Measurements from ENCODE around the gene ZNF771.
"Not testable (repeated sequence)": the region's sequence is repeated elsewhere in the genome, so short reads cannot be mapped to it uniquely, and the experiment has no call there.

Gene ZNF771

DNA sequence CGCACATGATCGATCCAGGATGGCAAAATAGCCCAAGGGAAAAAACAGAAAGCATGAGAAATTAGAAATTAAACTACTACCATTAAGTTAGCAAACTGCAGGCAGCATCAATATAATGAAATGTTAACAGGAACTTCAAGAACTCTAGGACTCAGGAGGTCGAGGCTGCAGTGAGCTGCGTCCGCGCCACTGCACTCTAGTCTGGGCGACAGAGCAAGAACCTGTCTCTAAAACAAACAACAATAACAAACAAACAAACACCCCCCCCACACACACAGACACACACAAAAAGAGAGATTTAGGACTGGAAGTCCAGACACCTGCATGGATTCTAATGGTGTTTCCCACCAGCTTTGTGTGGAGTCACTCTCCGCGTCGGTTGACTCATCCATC lies 38.8 kb downstream of the ZNF771 start:
- peak overlapping the region; percentile 84 for H3K4me3 ChIP-seq (ENCODE audit: low read length)
- TF ChIP-seq, protein P1, sequence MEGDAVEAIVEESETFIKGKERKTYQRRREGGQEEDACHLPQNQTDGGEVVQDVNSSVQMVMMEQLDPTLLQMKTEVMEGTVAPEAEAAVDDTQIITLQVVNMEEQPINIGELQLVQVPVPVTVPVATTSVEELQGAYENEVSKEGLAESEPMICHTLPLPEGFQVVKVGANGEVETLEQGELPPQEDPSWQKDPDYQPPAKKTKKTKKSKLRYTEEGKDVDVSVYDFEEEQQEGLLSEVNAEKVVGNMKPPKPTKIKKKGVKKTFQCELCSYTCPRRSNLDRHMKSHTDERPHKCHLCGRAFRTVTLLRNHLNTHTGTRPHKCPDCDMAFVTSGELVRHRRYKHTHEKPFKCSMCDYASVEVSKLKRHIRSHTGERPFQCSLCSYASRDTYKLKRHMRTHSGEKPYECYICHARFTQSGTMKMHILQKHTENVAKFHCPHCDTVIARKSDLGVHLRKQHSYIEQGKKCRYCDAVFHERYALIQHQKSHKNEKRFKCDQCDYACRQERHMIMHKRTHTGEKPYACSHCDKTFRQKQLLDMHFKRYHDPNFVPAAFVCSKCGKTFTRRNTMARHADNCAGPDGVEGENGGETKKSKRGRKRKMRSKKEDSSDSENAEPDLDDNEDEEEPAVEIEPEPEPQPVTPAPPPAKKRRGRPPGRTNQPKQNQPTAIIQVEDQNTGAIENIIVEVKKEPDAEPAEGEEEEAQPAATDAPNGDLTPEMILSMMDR (conservative IDR thresholded peaks at IDR 0.05; ENCODE audit: low read length), result no peak

DNA sequence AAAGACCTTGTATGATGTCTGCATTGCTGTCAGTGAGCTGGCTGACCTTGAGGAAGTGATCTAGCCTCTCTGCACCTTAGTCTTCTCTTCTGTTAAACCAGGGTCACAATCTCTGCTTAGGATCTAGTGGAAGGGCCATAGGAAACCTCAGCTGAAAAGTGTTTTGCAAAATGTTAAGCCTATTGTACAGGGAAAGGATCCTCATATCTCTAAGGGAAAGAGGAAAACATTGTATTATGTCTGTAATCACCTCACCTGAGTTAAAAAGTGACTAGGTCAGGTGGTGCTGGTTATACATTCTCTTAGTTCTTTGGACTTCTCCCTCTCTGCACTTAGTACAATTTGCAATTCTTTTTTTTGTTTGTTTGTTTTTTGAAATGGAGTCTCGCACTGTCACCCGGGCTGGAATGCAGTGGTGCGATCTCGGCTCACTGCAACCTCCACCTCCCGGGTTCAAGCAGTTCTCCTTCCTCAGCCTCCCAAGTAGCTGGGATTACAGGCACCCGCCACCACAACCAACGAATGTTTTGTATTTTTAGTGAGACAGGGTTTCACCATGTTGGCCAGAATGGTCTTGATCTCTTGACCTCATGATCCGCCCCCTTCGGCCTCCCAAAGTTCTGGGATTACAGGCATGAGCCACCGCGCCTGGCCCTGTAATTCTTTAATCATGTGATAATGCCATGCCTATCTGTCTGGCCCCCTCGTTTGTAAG lies 40.3 kb downstream of the ZNF771 start:
- no peak overlapping the region for H3K4me3 ChIP-seq (ENCODE audit: low read length)
- TF ChIP-seq, protein P1 (conservative IDR thresholded peaks at IDR 0.05; ENCODE audit: low read length), result no peak
- no peak for DNase-seq (ENCODE audit: low read depth)

More for the DNA sequence above, 38.8 kb downstream of the ZNF771 start:
- DNase-seq (ENCODE audit: low read depth), result no peak

DNA sequence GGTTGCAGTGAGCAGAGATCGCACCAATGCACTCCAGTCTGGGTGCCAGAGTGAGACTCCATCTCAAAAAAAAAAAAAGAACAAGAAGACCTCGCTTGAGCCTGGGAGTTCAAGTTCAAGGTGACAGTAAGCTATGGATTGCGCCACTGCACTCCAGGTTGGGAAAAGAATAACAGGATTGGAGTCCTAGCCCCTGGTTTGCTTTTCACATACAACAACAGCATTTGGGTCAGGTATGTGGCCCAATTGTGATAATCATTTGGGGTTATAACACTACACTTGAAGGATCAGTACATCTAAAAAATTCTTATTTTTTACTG lies 41.7 kb downstream of the ZNF771 start:
- H3K4me3 ChIP-seq (ENCODE audit: low read length), result no peak overlapping the region
- TF ChIP-seq, protein P1 (conservative IDR thresholded peaks at IDR 0.05; ENCODE audit: low read length), result no peak
- no peak for DNase-seq (ENCODE audit: low read depth)

DNA sequence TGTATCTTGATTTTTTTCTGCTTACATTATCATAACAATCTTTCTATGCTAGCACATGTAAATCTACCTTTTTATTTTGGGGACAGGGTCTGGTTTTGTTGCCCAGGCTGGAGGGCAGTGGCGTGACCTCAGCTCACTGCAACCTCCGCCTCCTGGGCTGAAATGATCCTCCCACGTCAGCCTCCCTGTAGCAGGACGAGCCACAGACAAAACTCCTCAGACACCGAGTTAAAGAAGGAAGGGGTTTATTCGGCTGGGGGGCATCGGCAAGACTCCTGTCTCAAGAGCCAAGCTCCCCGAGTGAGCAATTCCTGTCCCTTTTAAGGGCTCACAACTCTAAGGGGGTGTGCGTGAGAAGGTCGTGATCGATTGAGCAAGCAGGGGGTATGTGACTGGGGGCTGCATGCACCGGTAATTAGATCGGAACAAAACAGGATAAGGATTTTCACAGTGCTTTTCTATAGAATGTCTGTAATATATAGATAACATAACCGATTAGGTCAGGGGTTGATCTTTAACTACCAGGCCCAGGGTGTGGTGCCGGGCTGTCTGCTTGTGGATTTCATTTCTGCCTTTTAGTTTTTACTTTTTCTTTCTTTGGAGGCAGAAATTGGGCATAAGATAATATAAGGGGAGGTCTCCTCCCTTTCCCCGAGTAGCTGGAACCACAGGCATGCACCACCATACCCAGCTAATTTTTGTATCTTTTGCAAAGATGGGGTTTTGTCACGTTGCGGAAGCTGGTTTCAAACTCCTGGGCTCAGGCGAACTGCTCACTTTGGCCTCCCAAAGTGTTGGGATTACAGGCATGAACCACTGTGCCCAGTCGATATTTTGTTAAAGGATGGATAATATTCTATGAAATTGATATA lies 45.5 kb downstream of the ZNF771 start:
- DNase-seq (ENCODE audit: low read depth); H3K4me3 ChIP-seq (ENCODE audit: low read length): not testable (repeated sequence)

DNA sequence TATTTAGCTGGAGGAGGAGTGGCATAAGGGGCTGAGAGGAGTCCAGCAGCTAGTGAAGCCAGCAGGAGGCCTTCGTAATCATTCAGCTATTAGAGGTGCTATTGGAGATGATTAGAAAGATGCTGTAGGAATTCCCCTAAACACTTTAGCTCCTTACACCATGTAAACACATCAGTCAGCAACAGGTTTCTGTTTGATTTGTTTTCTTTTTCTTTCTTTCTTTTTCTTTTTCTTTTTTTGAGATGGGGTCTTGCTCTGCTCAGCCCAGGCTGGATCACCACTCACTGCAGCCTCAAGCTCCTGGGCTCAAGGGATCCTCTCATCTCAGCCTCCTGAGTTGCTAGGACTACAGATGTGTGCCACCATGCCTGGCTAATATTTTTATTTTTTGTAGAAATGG lies 48.9 kb downstream of the ZNF771 start:
- TF ChIP-seq, protein P1 (conservative IDR thresholded peaks at IDR 0.05; ENCODE audit: low read length), result no peak
- no peak overlapping the region for H3K4me3 ChIP-seq (ENCODE audit: low read length)
- no peak for DNase-seq (ENCODE audit: low read depth)

DNA sequence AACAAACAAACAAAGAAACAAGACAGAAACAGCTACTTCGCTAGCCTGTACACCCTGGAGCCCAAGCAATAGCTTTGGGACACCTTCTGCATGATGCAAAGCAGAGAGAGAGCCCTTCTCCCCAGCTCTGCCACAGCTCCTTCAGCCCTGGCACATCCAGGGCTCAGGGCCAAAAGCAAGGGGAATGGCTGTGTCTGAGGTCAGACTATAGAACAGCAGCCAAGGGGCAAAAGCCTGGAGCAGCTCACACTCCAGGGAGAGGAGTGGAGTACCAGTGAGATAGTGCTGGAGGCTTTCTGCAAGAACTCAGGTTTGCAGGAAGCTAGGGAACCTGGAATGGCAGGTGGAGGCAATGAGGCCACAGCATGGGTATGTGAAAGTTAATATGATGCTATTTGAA lies 49.9 kb downstream of the ZNF771 start:
- no peak overlapping the region for H3K4me3 ChIP-seq (ENCODE audit: low read length)
- DNase-seq (ENCODE audit: low read depth), result no peak
- TF ChIP-seq, protein P1 (conservative IDR thresholded peaks at IDR 0.05; ENCODE audit: low read length), result no peak

DNA sequence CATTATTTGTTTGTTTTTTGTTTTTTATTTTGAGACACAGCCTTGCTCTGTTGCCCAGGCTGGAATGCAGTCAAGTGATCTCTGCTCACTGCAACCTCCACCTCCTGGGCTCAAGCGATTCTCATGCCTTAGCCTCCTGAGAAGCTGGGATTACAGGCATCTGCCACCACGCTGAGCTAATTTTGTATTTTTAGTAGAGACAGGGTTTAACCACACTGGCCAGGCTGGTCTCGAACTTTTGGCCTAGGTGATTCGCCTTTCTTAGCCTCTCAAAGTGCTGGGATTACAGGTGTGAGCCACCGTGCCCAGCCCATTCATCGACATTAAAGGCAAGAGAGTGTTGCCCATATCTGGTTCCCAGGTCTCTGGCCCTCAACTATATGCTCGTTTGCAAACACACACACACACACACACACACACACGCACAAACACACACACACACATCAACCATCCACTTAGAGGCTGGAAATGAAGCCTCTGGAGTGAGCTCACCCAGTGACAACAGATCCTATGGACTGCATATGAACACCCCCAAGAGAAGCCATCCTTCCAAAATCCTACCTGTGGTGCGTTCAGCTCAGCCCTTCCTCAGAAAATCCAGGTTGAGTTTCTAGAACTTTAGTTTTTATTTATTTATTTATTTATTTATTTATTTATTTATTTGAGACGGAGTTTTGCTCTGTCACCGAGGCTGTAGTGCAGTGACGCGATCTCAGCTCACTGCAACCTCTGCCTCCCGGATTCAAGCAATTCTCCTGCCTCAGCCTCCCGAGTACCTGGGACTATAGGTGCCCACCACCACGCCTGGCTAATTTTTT lies 50.5 kb downstream of the ZNF771 start:
- TF ChIP-seq, protein P1 (conservative IDR thresholded peaks at IDR 0.05; ENCODE audit: low read length), result no peak
- H3K4me3 ChIP-seq (ENCODE audit: low read length), result no peak overlapping the region
- no peak for DNase-seq (ENCODE audit: low read depth)

All from AG10803 (cell line).